Stimulated activated naive CD4-positive, alpha-beta T cell treated with Interleukin-2 at 50 U/mL for 16 hours (primary cell): Measurements from ENCODE around the gene MRFAP1L1.
"Not testable (repeated sequence)": the region's sequence is repeated elsewhere in the genome, so short reads cannot be mapped to it uniquely, and the experiment has no call there.

Experiments used
- DNase-seq: peaks from one replicate; lab custom pipeline; 2025; lab: John Stamatoyannopoulos, UW

The MRFAP1L1 gene

GRCh38 chr4:6734165-6734786, 24.6 kb upstream of the MRFAP1L1 start:
- no peak for DNase-seq

- DNase-seq, result no peak
Observed at GRCh38 chr4:6733358-6734164, 23.9 kb upstream of the MRFAP1L1 start.

GRCh38 chr4:6732441-6733357, 23.0 kb upstream of the MRFAP1L1 start:
- no peak for DNase-seq

- no peak for DNase-seq
Observed at GRCh38 chr4:6731780-6732179, 22.1 kb upstream of the MRFAP1L1 start.

- no peak for DNase-seq
Observed at GRCh38 chr4:6731318-6731675, 21.6 kb upstream of the MRFAP1L1 start.

- DNase-seq, result no peak
Observed at GRCh38 chr4:6730603-6731317, 21.1 kb upstream of the MRFAP1L1 start.

- DNase-seq, result no peak
Observed at GRCh38 chr4:6728320-6729029, 18.8 kb upstream of the MRFAP1L1 start.

- no peak for DNase-seq
Observed at GRCh38 chr4:6727943-6728250, 18.2 kb upstream of the MRFAP1L1 start.

GRCh38 chr4:6727081-6727942, 17.6 kb upstream of the MRFAP1L1 start:
- no peak for DNase-seq

- not testable (repeated sequence) for DNase-seq
Observed at GRCh38 chr4:6725427-6725961, 15.8 kb upstream of the MRFAP1L1 start.

- no peak for DNase-seq
Observed at GRCh38 chr4:6724421-6725111, 14.9 kb upstream of the MRFAP1L1 start.

- DNase-seq, result no peak
Observed at GRCh38 chr4:6723851-6724250, 14.2 kb upstream of the MRFAP1L1 start.

- DNase-seq, result no peak
Observed at GRCh38 chr4:6722891-6723290, 13.2 kb upstream of the MRFAP1L1 start.

GRCh38 chr4:6721121-6721520, 11.5 kb upstream of the MRFAP1L1 start:
- no peak for DNase-seq

- DNase-seq, result peak; percentile 73
Observed at GRCh38 chr4:6720202-6720699, 10.6 kb upstream of the MRFAP1L1 start.

- DNase-seq, result no peak
Observed at GRCh38 chr4:6719611-6720179, 10.0 kb upstream of the MRFAP1L1 start.

- DNase-seq, result no peak
Observed at GRCh38 chr4:6718932-6719610, 9.4 kb upstream of the MRFAP1L1 start.

GRCh38 chr4:6716958-6717655, 7.4 kb upstream of the MRFAP1L1 start:
- DNase-seq, result no peak
